Skin epidermis (tissue), 12 donors: ENCODE data around the gene STX4.
"Not testable (repeated sequence)": the region's sequence is repeated elsewhere in the genome, so short reads cannot be mapped to it uniquely, and the experiment has no call there.

Experiments
- H3K27ac ChIP-seq, 21 experiments: fragments of 200-600 bp; sonication (generic) in 11 of 21; one replicate each; pipeline ENCODE4 v1.5.0; 2020; ENCODE audit warnings: mild to moderate bottlenecking in 3 of 21, inconsistent platforms in 2 of 21, moderate library complexity in 2 of 21
- H3K4me3 ChIP-seq, 7 experiments: fragments of 200-600 bp; sonication (generic) in 2 of 7; one replicate each; pipeline ENCODE4 v1.5.0; 2020; ENCODE audit warnings: inconsistent platforms in 2 of 7, mild to moderate bottlenecking in 2 of 7, moderate library complexity in 1 of 7

STX4 gene

DNA sequence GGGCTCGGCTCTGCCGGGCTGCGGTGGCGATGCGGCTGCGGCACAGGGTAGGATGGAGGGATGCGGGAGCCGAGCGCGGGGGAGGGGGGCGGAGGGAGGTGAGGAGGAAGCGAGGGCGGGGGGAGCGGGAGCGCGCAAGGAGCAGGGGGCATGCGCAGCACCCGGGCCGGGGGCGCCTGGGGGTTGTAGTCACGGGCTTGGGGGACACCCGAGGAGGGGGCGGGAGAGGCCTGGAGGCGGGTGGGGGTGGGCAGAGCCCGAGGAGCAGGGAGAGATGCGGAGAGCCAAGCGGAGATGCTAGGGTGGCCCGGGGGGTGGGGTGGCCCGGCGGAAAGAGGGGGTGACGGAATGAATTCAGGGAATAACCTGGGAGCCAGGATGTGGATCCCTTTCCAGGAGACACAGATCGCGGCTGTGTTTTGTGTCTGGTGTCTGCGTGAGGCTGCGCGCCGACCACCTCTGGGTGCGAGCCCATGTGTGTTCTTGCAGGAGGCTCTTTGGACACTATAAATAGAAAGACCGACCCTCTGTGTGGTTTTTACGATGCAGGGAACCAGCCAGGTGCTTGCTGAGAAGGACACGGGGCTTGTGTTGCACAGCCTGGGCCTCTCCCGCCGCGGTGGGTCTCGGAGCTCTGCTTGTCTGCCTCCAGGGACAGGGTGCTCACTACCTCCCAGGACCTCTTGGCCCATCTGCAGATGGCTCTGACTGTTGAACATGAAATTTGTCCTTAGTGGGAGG is 22.6 kb upstream of the STX4 start, which contains the start of gene STX1B:
Gene STX1B, minus strand, starts transcription at position 54 of the 741 bp plus-strand sequence. CDS start 242 bp downstream, outside the sequence.
- H3K4me3 ChIP-seq: peak within 1 kb of the TSS in 4 of 7 experiments; percentile 10 to 34 (median 12)

DNA sequence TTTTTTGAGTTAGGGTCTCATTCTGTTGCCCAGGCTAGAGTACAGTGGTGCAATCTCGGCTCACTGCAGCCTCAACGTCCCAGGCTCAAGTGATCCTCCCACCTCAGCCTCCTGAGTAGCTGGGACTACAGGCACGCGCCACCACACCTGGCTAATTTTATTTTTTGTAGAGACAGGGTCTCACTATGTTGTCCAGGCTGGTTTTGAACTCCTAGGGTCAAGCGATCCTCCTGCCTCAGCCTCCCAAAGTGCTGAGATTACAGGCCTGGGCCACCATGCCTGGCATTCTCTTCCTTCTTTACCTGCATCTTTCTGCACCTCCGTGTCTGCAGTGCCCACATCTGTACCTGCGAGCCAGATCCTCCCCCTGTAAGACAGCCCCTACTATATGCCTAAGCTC is 21.5 kb upstream of the STX4 start:
- not testable (repeated sequence) for H3K4me3 ChIP-seq, H3K27ac ChIP-seq

More for the DNA sequence above, 22.6 kb upstream of the STX4 start, which contains the start of gene STX1B:
- H3K27ac ChIP-seq: peak within 1 kb of the TSS in 1 of 21 experiments; percentile 55

DNA sequence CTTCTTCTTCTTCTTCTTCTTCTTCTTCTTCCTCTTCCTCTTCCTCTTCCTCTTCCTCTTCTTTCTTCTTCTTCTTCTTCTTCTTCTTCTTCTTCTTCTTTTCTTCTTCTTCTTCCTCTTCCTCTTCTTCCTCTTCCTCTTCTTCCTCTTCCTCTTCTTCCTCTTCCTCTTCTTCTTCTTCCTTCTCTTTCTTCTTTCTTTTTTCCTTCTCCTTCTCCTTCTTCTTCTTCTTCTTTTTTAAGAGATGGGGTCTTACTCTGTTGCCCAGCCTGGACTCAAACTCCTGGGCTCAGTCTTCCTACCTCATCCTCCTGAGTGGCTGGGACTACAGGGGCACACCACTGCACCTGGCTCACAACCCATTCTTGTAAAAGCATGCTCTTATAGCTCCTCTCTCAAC is 20.1 kb upstream of the STX4 start:
- not testable (repeated sequence) for H3K4me3 ChIP-seq, H3K27ac ChIP-seq

DNA sequence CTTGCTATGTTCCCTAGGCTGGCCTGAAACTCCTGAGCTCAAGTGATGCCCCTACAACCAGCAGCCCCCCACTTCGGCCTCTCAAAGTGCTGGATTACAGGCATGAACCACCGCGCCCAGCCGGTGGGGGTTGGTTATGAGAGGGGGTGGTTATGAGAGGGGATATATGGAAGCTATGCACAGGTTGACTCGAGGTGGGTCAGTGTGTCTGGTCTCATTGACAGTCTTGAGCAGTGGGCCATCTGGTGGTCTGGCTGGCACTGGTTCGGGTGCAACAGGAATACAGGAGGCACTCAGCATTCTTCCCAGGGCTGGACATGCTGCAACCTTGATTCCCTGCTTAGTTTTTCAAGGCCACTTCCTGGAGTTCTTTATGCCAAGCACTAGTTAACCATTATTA is 17.3 kb upstream of the STX4 start:
- Histone ChIP-seq H3K27ac (no peak overlapping the region), H3K4me3 (no peak overlapping the region)

DNA sequence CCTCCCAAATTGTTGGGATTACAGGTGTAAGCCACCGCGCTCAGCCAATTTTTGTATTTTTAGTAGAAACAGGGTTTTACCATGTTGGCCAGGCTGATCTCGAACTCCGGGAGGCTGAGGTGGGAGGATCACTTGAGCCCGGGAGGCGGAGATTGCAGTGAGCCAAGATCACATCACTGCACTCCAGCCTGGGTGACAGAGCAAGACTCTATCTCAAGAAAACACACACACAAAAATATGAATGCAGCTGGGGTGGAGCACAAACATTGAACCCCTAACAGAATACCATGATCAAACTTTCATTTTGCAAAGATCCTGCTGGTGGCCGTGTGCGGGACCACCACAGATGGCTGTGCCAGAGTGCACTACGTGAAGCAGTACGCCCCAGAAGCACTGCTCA is 15.6 kb upstream of the STX4 start:
- not testable (repeated sequence) for H3K4me3 ChIP-seq, H3K27ac ChIP-seq

DNA sequence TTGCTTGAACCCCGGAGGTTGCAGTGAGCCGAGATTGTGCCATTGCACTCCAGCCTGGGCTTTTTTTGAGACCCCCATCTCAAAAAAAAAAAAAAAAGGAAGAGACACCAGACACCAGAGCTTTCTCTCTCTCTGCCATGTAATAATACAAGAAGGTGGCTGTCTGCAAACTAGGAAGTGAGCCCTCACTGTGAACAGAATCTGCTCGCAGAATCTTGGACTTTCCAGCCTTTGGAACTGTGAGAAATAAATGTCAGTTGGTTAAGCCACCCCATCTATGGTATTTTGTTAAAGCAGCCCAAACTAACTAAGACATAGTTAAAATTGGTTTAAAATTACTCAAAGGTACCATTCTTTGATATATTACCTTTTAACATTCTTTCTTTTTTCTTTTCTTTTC is 12.8 kb upstream of the STX4 start:
- Histone ChIP-seq H3K4me3 (no peak overlapping the region), H3K27ac (no peak overlapping the region)

DNA sequence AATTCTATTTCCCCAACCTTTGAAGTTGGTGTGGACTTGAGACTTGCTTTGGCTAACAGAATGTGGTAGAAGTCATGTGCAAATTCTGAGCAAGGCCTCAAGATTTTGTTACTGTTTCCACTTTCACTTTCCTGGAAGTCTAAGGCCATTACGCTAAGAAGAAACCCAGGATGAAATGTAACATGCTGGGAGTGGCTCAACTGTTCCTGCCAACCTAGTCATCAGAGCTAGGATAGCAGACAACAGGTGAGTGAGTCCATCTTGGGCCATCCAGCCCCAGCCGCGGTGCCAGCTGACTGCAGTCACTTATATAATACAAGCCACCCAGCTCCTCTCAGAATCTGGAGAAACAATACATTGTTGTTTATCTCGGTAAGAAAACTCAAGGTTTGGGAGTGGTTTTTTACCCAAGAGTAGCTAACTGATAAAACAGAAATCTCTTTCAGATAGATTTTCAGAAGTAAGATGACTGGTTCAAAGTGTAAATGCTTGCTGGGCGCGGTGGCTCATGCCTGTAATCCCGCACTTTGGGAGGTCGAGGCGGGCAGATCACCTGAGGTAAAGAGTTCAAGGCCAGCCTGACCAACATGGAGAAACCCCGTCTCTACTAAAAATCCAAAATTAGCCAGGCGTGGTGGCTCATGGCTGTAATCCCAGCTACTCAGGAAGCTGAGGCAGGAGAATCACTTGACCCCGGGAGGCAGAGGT is 10.7 kb upstream of the STX4 start:
- Histone ChIP-seq H3K27ac (peak overlapping the region in 2 of 21 experiments; percentile 3 to 40), H3K4me3 (no peak overlapping the region)

DNA sequence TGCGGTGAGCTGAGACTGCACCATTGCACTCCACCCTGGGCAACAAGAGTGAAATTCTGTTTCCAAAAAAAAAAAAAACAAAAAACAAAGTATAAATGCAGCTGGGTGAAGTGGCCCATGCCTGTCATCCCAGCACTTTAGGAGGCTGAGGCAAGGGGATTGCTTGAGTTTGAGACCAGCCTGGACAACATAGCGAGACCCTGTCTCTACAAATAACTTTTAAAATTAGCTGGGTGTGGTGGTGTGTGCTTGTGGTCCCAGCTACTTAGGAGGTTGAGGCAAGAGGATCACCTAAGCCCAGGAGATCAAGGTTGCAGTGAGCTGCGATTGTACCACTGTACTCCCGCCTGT is 10.1 kb upstream of the STX4 start:
- no peak overlapping the region for H3K4me3 ChIP-seq
- H3K27ac ChIP-seq: peak overlapping the region in 2 of 21 experiments; percentile 3 to 40

DNA sequence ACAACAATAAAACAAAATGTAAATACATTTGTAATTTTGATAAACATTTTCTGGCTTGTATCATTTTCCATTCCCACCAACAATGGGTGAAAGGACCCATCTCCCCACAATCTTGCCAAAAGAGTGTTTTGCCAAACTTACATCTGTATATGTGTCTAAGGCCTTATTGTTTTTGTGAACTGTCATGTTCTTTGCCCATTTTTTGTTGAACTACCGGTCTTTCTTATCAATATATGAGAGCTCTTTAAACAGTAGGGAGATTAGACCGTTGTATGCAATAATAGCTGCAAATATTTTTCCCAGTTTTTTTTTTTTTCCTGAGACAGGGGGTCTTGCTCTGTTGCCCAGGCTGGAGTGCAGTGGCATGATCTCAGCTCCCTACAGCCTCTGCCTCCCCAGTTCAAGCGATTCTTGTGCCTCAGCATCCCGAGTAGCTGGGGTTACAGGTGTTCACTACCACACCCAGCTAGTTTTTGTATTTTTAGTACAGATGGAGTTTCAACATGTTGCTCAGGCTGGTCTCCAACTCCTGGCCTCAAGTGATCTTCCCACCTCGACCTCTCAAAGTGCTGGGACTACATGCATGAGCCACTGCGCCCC is 9.6 kb upstream of the STX4 start:
- Histone ChIP-seq H3K27ac (no peak overlapping the region), H3K4me3 (no peak overlapping the region)

DNA sequence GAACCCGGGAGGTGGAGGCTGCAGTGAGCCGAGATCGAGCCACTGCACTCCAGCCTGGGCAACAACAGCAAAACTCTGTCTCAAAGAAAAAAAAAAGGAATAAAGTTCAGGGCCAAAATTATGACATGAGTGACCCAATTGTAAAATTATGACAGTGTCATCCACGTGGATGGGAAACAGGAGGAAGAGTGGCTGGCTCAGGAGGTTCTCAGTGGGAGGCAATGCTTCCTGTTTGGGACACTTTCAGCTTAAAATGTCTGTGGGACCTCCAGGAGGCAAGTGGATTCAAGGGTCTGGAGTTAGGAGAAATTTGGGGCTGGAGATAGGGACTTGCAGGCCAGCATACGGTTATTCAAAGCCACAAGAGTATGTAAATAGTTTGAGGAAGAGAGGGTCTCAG is 8.0 kb upstream of the STX4 start:
- Histone ChIP-seq H3K27ac (peak overlapping the region in 4 of 21 experiments; percentile 4 to 55 (median 15)), H3K4me3 (no peak overlapping the region)

DNA sequence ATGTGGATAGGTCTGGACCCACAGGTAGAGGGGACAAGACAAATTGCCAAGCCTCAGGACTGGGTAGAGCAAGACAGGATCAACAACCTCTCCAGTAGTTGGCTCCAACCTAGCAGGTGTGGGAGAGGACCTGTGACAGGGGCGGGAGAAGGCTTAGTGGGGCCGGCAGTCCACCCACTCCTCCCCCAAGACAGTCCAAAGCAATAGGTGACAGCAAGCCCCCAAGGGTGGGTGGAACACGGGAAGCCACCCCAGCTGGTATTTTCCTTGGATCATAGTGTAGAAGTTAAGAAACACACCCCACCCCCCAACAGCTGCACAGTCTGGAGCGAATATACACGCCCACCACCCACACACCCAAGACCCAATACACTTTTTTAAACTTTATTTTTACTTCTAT is 4.1 kb upstream of the STX4 start:
- H3K4me3 ChIP-seq: no peak overlapping the region

DNA sequence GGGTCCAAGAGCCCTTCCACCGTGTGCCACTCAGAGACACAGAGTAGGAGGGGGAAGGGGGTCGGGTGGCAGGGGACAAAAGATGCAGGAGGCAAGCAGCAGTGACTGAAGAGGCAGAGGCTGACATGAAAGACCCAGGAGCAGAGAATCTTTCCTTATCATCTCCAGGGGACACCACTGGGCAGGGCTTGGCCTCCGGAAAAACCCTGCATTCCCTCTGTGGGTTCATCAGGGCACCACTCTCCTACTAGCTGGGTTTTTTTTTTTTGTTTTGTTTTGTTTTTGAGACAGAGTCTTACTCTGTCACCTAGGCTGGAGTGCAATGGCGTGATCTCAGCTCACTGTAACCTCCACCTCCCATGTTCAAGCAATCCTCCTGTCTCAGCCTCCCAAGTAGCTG is 2.1 kb upstream of the STX4 start:
- no peak overlapping the region for H3K4me3 ChIP-seq
- peak overlapping the region in 7 of 21 experiments; percentile 1 to 98 (median 96) for H3K27ac ChIP-seq

More for the DNA sequence above, 4.1 kb upstream of the STX4 start:
- H3K27ac ChIP-seq: no peak overlapping the region

DNA sequence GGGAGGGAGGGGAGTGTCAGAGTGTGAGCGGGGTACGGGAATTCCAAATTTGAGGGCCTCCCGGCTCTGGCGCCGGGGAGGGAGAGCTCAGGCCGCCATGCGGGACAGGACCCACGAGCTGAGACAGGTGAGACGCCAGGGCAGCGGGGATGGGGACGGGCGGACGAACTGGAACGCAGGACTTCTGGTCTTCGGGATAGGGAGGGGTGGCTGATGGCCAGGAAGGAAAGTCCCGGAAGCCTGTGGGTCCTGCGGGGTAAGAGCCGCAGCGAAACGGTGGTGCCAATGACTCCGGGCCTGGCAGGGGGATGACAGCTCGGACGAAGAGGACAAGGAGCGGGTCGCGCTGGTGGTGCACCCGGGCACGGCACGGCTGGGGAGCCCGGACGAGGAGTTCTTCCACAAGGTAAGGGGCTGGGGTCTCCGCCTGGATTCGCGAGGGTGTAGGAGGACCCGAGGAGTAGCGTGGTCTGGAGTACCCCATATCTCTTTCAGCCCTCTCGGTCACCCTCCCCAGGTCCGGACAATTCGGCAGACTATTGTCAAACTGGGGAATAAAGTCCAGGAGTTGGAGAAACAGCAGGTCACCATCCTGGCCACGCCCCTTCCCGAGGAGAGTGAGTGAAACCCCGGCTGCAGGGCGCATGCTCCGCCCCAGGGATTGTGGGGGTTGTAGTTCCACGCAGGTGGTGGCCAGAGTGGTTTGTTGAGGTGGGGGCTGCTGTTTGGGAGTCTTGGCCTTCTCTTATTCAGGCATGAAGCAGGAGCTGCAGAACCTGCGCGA is 543 bp downstream of the STX4 start:
- Histone ChIP-seq H3K27ac (peak overlapping the region; percentile 61 to 98 (median 94)), H3K4me3 (peak overlapping the region; percentile 62 to 98 (median 84))

DNA sequence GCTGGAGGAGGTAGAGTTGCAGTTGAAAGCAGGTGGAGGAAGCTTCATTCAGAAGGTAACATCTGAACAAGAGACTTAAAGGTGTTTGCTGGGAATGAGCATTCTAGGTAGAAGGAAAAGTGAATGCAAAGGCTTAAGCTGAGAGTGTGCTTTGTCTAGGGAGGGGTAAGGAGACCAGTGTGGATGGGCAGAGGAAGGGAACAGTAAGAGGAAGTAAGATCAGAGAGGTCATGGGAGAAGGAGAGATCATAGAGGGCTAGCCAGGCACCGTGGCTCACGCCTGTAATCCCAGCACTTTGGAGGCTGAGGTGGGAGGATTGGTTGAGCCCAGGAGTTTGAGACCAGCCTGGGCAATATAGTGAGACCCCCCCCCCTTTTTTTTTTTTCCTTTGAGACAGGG is 3.3 kb downstream of the STX4 start:
- Histone ChIP-seq H3K4me3 (no peak overlapping the region), H3K27ac (no peak overlapping the region)

DNA sequence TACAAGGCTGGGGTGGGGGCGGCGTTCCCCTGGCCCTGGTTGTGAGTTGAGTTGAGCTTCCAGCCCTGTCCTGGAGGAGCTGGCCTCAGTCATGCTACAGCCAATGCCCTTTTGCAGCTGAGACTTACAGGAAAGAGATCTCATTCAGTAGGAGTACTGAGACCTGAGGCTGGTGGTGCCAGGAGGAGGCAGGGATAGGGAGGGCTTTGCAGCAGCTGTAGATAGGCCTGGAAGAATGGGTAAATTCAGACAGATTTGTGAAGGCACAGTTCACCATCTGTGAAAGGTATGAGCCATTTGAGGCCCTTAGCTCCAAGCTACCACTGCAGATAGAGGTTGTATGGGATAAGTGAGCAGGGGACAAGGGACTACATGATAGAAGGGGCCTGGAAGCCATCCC is 5.6 kb downstream of the STX4 start:
- H3K4me3 ChIP-seq: no peak overlapping the region
- H3K27ac ChIP-seq: no peak overlapping the region

DNA sequence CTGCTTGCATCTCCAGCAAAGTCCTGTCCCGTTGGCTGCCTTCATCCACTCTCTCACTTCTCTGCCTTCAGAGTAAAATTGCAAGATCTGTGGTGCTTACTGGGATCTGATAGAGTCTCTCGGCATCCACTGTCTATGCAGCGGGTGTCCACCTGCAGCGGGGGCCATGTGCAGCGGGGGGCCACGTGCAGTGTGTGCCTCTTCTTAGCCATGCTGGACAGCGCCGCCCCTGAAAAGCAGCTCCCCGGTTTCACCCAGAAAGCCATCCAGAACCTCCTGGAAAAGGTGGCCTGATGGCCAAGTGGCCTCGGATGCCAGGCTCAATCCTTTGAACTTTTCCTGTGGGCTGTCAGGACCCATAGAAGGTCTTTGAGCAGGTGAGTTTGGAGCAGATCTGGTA is 9.5 kb downstream of the STX4 start:
- H3K27ac ChIP-seq: no peak overlapping the region
- H3K4me3 ChIP-seq: no peak overlapping the region

DNA sequence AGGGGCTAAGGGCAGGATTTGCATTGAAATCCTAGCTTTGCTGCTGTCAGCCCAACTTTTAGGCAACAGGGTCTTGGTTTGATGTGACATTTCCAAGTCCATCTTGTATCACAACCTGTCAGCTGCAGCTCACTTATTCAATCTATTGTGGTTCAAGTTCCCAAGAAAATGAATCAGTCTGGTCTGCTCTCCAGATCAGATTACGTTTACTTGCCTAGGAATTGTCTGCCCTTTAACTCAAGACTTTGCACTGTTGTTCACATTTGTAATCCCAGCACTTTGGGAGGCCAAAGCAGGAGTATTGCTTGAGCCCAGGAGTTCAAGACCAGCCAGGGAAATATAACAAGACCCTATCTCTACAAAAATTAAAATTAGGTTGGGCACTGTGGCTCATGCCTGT is 10.0 kb downstream of the STX4 start:
- Histone ChIP-seq H3K27ac (no peak overlapping the region), H3K4me3 (no peak overlapping the region)

DNA sequence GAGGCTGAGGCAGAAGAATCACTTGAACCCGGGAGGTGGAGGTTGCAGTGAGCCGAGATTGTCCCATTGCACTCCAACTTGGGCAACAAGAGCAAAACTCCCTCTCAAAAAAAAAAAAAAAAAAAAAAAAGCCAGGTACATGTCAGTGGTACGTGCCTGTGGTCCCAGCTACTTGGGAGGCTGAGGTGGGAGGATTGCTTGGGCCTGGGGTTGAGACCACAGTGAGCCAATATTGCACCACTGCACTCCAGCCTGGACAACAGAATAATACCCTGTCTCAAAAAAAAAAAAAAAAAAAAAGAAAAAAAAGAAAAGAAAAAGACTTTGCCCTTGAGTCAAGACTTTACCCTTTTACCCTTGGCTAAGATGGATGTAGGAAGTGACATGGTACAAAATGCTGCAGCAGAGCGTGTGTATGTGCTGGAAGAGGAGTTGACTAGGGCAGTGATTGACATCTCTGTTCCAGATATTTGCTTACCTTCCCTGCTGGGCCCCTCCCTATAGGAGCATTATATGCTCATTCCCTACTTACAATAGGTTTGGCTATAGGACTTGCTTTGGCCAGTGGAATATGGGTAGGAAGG is 10.6 kb downstream of the STX4 start:
- Histone ChIP-seq H3K4me3 (no peak overlapping the region), H3K27ac (no peak overlapping the region)

DNA sequence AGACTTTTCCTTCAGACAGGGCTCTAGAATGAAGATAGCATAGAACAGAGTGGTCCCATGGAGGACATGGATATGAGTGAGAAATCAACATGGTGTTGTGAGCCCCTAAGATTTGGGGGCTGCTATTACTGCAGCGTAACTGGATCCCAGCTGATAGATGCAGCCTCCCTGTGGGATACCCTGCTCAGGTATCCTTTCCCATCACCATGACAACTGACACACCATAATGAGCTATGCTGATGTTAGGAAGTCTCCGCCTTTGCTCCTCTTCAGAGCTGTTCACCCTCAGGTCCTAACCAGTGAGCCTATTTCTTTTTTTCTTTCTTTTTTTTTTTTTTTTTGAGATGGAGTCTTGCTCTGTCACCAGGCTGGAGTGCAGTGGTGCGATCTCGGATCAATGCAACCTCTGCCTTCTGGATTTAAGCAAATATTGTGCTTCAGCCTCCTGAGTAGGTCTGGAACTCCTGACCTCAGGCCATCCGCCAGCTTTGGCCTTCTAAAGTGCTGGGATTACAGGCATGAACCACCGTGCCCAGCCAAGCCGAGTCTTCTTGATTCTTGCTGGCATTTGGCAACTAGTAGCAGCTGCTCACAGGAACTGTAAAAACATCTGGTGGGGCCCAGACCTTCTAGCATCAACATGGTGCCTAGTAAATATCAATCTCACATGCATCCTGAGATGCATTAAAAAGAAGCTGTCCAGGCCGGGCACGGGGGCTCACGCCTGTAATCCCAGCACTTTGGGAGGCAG is 17.1 kb downstream of the STX4 start:
- no peak overlapping the region for H3K27ac ChIP-seq
- no peak overlapping the region for H3K4me3 ChIP-seq
